ENCODE results near the gene KIRREL3. TPM values are rescaled to one million over a fixed set of nuclear protein-coding genes. Genes with fewer than 3 reads are reported as not detected.

Gene KIRREL3
- total and polyA plus RNA-seq, 2 donors (not counting 3 experiments of a cell fraction or from before 2014, with no cell fraction given): not detected

DNA sequence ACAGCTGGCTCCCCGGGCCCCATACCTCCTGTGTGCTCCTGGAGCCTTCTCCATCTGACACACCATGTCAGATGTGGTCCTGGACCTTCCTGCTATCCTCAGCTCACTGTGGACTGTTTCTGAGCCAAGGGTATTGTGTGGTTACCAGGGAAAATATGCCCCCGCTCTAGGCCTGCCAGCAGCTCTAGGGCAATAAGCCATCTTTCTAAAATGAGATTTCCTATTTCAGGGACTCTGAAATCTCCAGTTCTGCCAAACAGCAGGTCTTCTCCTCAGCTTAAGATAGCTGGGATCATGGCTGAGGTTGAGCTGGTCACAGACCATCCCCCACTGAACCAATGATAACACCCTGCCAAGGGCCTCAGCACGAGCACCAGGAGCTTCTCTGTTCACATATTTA is 417.5 kb downstream of the KIRREL3 start:
- TF ChIP-seq POLR2A (IDR thresholded peaks at IDR 0.05; ENCODE audit: low read depth, low read length) (no peak), EZH2 (IDR thresholded peaks at IDR 0.05; ENCODE audit: borderline replicate concordance, low read depth, low read length, severe bottlenecking) (no peak), MYC (IDR thresholded peaks at IDR 0.05; ENCODE audit: low read depth, low read length) (no peak), GATA2 (IDR thresholded peaks at IDR 0.05; ENCODE audit: insufficient read depth, insufficient read length, low read depth, low read length) (no peak), JUN (IDR thresholded peaks at IDR 0.05; ENCODE audit: borderline replicate concordance, insufficient read depth, insufficient read length, low read depth) (no peak), FOS (IDR thresholded peaks at IDR 0.05; ENCODE audit: borderline replicate concordance, insufficient read depth, low read length) (no peak)
- BruUV-seq (replicated peaks): no TSS peak
- H4K20me1 ChIP-seq (replicated peaks; ENCODE audit: control insufficient read depth, extremely low read depth, insufficient read depth, low read length): no peaks in the 10 kb centered on the region
- dilution Hi-C loops (cut with MboI; ENCODE audit: extremely low pct_ligation_motif_present, low sequenced_read_pairs): no loop called here
- no peaks in the 10 kb centered on the region for H3K9me1 ChIP-seq (replicated peaks; ENCODE audit: control insufficient read depth, extremely low read depth, insufficient read depth, low read length)
- H3K79me2 ChIP-seq (ENCODE audit: control insufficient read depth, insufficient read depth, low read length): no peaks in the 10 kb centered on the region
- FAIRE-seq (no peak), DNase-seq (ENCODE audit: low read depth, low spot score) (no peak)
- POLR2A ChIA-PET: no interaction called here
- no peak overlapping the region for H3K27ac ChIP-seq (ENCODE audit: insufficient read depth, low read depth, low read length)
- CTCF ChIA-PET: no interaction called here
- intact Hi-C loops (cut with micrococcal nuclease): no loop called here
- H3K36me3 ChIP-seq (ENCODE audit: control insufficient read depth in 2 of 2, extremely low read depth in 1 of 2, insufficient read depth in 2 of 2, low read length in 2 of 2): no peaks in the 10 kb centered on the region
- no peak overlapping the region for H3K4me2 ChIP-seq (ENCODE audit: insufficient read depth, low read length)
- H3K4me3 ChIP-seq (replicated peaks in 1 of 3; ENCODE audit: insufficient read depth in 1 of 3, low read depth in 1 of 3, low read length in 3 of 3): no peak overlapping the region
- H3K4me1 ChIP-seq (ENCODE audit: control insufficient read depth, extremely low read depth, insufficient read depth, low read length): peaks cover 11% of the 10 kb centered on the region
- no peak overlapping the region for H2AFZ ChIP-seq (ENCODE audit: low read depth, low read length)
- no peaks in the 10 kb centered on the region for H3K27me3 ChIP-seq (ENCODE audit: control insufficient read depth in 2 of 2, insufficient read depth in 2 of 2, low read length in 2 of 2)
- H3K9ac ChIP-seq (replicated peaks; ENCODE audit: extremely low read depth, insufficient read depth, low read length): no peak overlapping the region
- no peaks in the 10 kb centered on the region for H3K9me3 ChIP-seq (replicated peaks; ENCODE audit: control insufficient read depth, insufficient read depth, low read length)

DNA sequence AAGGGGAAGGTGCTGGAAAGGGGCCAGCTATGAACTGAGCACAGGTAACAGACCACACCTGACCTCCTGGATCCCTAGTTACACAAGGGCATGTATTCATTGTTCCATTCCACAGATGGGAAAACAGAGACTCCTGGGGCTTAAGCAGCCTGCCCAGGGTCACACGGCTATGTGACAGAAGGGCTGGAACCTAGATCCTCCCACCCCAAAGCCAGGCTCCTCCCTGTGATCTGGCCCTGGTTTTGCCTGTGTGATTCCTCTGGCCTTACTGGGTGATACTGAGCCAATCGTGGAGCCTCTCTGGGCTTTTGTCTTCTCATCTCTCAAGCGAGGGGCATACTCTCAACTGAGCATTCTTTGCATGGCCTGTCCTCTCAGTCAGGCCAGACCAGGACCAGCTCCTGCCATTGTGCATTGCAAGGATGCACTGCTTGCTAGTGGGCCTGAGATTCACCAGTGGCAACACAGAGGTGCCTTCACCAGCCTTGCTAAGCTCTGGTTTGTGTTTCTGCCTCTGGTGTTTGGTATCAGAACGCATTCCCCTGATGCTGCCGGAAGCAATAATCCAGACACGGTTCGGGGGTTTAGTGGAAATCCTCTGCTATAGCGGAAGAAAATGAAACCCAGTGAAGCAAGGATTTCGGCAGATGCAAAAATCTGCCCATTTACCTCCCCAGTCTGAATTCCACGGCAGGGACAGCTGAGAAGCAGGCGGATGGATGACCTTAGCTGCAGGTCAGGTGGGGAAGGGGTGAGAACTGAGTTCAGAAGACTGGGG is 418.5 kb downstream of the KIRREL3 start:
- CTCF ChIA-PET: no interaction called here
- H2AFZ ChIP-seq (ENCODE audit: low read depth, low read length): no peak overlapping the region
- no peak overlapping the region for H3K9ac ChIP-seq (replicated peaks; ENCODE audit: extremely low read depth, insufficient read depth, low read length)
- no peaks in the 10 kb centered on the region for H3K9me1 ChIP-seq (replicated peaks; ENCODE audit: control insufficient read depth, extremely low read depth, insufficient read depth, low read length)
- BruUV-seq (replicated peaks): no TSS peak
- H4K20me1 ChIP-seq (replicated peaks; ENCODE audit: control insufficient read depth, extremely low read depth, insufficient read depth, low read length): no peaks in the 10 kb centered on the region
- H3K27me3 ChIP-seq (ENCODE audit: control insufficient read depth in 2 of 2, insufficient read depth in 2 of 2, low read length in 2 of 2): no peaks in the 10 kb centered on the region
- intact Hi-C loops (cut with micrococcal nuclease): no loop called here
- no peaks in the 10 kb centered on the region for H3K79me2 ChIP-seq (ENCODE audit: control insufficient read depth, insufficient read depth, low read length)
- H3K4me2 ChIP-seq (ENCODE audit: insufficient read depth, low read length): no peak overlapping the region
- DNase-seq (ENCODE audit: low read depth, low spot score) (no peak), FAIRE-seq (no peak)
- H3K27ac ChIP-seq (ENCODE audit: insufficient read depth, low read depth, low read length): no peak overlapping the region
- H3K4me1 ChIP-seq (ENCODE audit: control insufficient read depth, extremely low read depth, insufficient read depth, low read length): peaks cover 11% of the 10 kb centered on the region
- TF ChIP-seq GATA2 (IDR thresholded peaks at IDR 0.05; ENCODE audit: insufficient read depth, insufficient read length, low read depth, low read length) (no peak), MAX (IDR thresholded peaks at IDR 0.05; ENCODE audit: insufficient read depth, insufficient read length) (no peak), POLR2A (IDR thresholded peaks at IDR 0.05; ENCODE audit: low read depth, low read length) (no peak), EZH2 (IDR thresholded peaks at IDR 0.05; ENCODE audit: borderline replicate concordance, low read depth, low read length, severe bottlenecking) (no peak), MYC (IDR thresholded peaks at IDR 0.05; ENCODE audit: low read depth, low read length) (no peak), JUN (IDR thresholded peaks at IDR 0.05; ENCODE audit: borderline replicate concordance, insufficient read depth, insufficient read length, low read depth) (no peak), POLR2AphosphoS5 (IDR thresholded peaks at IDR 0.05; ENCODE audit: insufficient read depth, low read depth, low read length) (no peak)
- dilution Hi-C loops (cut with MboI; ENCODE audit: extremely low pct_ligation_motif_present, low sequenced_read_pairs): no loop called here
- H3K36me3 ChIP-seq (ENCODE audit: control insufficient read depth in 2 of 2, extremely low read depth in 1 of 2, insufficient read depth in 2 of 2, low read length in 2 of 2): no peaks in the 10 kb centered on the region
- POLR2A ChIA-PET: no interaction called here
- H3K4me3 ChIP-seq (replicated peaks in 1 of 3; ENCODE audit: insufficient read depth in 1 of 3, low read depth in 1 of 3, low read length in 3 of 3): no peak overlapping the region
- H3K9me3 ChIP-seq (replicated peaks; ENCODE audit: control insufficient read depth, insufficient read depth, low read length): no peaks in the 10 kb centered on the region

All from endothelial cell of umbilical vein (primary cell).